Bronchial epithelial cell (primary cell): ENCODE measurements around the gene CPNE5. TPM values are rescaled to one million over a fixed set of nuclear protein-coding genes. Genes with fewer than 3 reads are reported as not detected.

Experiments
- DNase-seq: peaks from one replicate; pipeline ENCODE4 v3.0.0-alpha.2; 2010; ENCODE audit warnings: low read depth
- FAIRE-seq: peaks from 2 replicates; lab custom pipeline; 2011; peaks lifted over from hg19 to GRCh38; lab: Jason Lieb, UNC
- H3K27me3 ChIP-seq: 2 replicates; pipeline ENCODE4 v1.5.1; 2011; ENCODE audit warnings: low read length; ENCODE audit not compliant: control insufficient read depth, insufficient read depth
- H3K36me3 ChIP-seq: 2 replicates; pipeline ENCODE4 v1.5.1; 2011; ENCODE audit warnings: low read length; ENCODE audit not compliant: control insufficient read depth, insufficient read depth
- H3K4me3 ChIP-seq: 2 replicates; pipeline ENCODE4 v1.5.1; 2011; ENCODE audit warnings: mild to moderate bottlenecking, low read depth, low read length, control low read depth
- total RNA-seq: library from RNA; depleted of rRNA; stranded (reverse); fragments of >200 nt; gene quantifications from 2 replicates; pipeline ENCODE4 v1.2.1, GENCODE V29; 2014
- TF ChIP-seq, protein P1 (sequence below): IDR thresholded peaks from 2 replicates; pipeline ENCODE4 v1.5.1; 2011; ENCODE audit warnings: mild to moderate bottlenecking, moderate library complexity, low read length, control low read depth, inconsistent platforms; ENCODE audit not compliant: insufficient read depth, severe bottlenecking

Gene CPNE5
- total RNA-seq, 1 donor from 2014 or later, result not detected

DNA sequence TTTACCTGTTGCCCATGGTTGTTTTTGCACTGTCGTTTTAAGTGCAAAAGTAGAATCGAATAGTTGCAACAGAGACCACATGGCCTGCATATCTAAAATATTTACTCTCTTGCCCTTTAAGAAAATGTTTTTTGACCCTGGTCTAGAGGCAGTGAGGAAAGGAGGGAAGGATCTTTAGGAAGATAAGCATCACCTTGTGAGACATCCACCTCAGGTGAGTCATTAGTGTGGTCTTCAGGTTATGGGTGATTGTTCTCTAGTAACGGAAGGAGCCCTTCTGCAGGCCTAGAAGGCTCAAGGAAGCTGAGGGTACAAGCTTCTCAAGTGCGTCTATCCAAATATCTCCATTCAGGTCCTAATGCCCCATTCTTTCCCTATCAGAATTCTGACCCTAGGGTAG lies 148.2 kb downstream of the CPNE5 start:
- Histone ChIP-seq H3K4me3 (no peak overlapping the region), H3K27me3 (no peaks in the 10 kb centered on the region), H3K36me3 (no peaks in the 10 kb centered on the region)
- FAIRE-seq (no peak), DNase-seq (no peak)
- TF ChIP-seq, protein P1, sequence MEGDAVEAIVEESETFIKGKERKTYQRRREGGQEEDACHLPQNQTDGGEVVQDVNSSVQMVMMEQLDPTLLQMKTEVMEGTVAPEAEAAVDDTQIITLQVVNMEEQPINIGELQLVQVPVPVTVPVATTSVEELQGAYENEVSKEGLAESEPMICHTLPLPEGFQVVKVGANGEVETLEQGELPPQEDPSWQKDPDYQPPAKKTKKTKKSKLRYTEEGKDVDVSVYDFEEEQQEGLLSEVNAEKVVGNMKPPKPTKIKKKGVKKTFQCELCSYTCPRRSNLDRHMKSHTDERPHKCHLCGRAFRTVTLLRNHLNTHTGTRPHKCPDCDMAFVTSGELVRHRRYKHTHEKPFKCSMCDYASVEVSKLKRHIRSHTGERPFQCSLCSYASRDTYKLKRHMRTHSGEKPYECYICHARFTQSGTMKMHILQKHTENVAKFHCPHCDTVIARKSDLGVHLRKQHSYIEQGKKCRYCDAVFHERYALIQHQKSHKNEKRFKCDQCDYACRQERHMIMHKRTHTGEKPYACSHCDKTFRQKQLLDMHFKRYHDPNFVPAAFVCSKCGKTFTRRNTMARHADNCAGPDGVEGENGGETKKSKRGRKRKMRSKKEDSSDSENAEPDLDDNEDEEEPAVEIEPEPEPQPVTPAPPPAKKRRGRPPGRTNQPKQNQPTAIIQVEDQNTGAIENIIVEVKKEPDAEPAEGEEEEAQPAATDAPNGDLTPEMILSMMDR, result no peak

Other genes starting within 250 kb of the CPNE5 start
- gene SRSF3, start 245.1 kb downstream of the CPNE5 start, total RNA-seq, result 200 and 206 TPM in 2 replicates
- 364 and 524 TPM in 2 replicates for gene CDKN1A, start 160.7 kb downstream of the CPNE5 start, total RNA-seq
- under 0.01 TPM in 2 replicates for gene RAB44, start 141.6 kb downstream of the CPNE5 start, total RNA-seq
- 33.3 and 34.8 TPM in 2 replicates for gene PPIL1, start 35.4 kb upstream of the CPNE5 start, total RNA-seq
- gene C6orf89, start 46.5 kb upstream of the CPNE5 start, total RNA-seq, result 21.9 and 26.8 TPM in 2 replicates
- gene PI16, start 115.3 kb upstream of the CPNE5 start, total RNA-seq, result not detected in 2 replicates
- 138 and 156 TPM in 2 replicates for gene MTCH1, start 146.8 kb upstream of the CPNE5 start, total RNA-seq
- under 0.01 and 0.26 TPM in 2 replicates for gene FGD2, start 166.2 kb upstream of the CPNE5 start, total RNA-seq